HCT116 (cell line): ENCODE results near the gene FNDC3A. TPM values are rescaled to one million over a fixed set of nuclear protein-coding genes. Genes with fewer than 3 reads are reported as not detected.

ENCODE experiments used
- ATAC-seq: fragments of 200-7000 bp; cut with Tn5 transposase; 2 replicates; pipeline ENCODE4 v1.9.1; 2020; ENCODE audit warnings: mild to moderate bottlenecking, moderate library complexity
- BruUV-seq: library from RNA; stranded (reverse); fragments of 400-500 nt; replicated peaks from 2 replicates; lab custom pipeline; 2021; lab: Mats Ljungman, UMichigan
- CTCF ChIA-PET: fragments of 300-600 bp; sonication (Branson Sonifier 250); formaldehyde crosslinking; loops from one replicate; lab custom pipeline; 2021; ENCODE audit warnings: antibody characterized with exemption; lab: Charles Lee
- POLR2A ChIA-PET: fragments of 300-600, 350-600 bp; sonication (Branson Sonifier 250); formaldehyde crosslinking; loops from one replicate; lab custom pipeline; 2021; ENCODE audit warnings: antibody characterized with exemption; lab: Charles Lee
- RAD21 ChIA-PET, 2 experiments: fragments of 300-600 bp; sonication (Branson Sonifier 250); formaldehyde crosslinking; loops; one replicate each; lab custom pipeline; 2023; ENCODE audit warnings: low total read pairs in 2 of 2; ENCODE audit not compliant: uncharacterized antibody in 2 of 2, unreplicated experiment in 2 of 2, low non-redundant PET in 1 of 2; lab: Charles Lee
- DNase-seq: peaks from one replicate; pipeline ENCODE4 v3.0.0-alpha.2; 2010; ENCODE audit warnings: low read depth, low spot score
- H2AFZ ChIP-seq: fragments of 200-600 bp; shearing (Covaris generic), sonication (generic); 2 replicates; pipeline ENCODE4 v1.6.1; 2017; ENCODE audit warnings: low read depth, mixed run types, mixed read lengths, antibody characterized with exemption, low read length; ENCODE audit not compliant: poor library complexity, severe bottlenecking
- H3K27ac ChIP-seq: 2 replicates; pipeline ENCODE4 v1.5.1; 2012; ENCODE audit warnings: low read depth, low read length
- H3K27me3 ChIP-seq: fragments of 200-600 bp; sonication (generic); 2 replicates; pipeline ENCODE4 v1.6.1; 2016; ENCODE audit warnings: mixed run types, low read length, mixed read lengths; ENCODE audit not compliant: insufficient read depth
- H3K36me3 ChIP-seq, 2 experiments: fragments of 200-500 bp in 1 of 2; fragments of 200-600 bp in 1 of 2; sonication (Bioruptor generic) in 1 of 2; sonication (generic) in 1 of 2; 2 replicates each; pipeline versions ENCODE4 v1.5.1 to v1.6.1; 2014 to 2016; ENCODE audit warnings: low read length in 2 of 2, inconsistent platforms in 1 of 2, mixed read lengths in 1 of 2, mixed run types in 1 of 2; ENCODE audit not compliant: insufficient read depth in 2 of 2, control insufficient read depth in 1 of 2
- H3K4me1 ChIP-seq, 2 experiments: fragments of 200-600 bp in 1 of 2; sonication (generic) in 1 of 2; 2 replicates each; pipeline versions ENCODE4 v1.5.1 to v1.6.1; 2012 to 2017; ENCODE audit warnings: low read length in 2 of 2, inconsistent platforms in 1 of 2, mild to moderate bottlenecking in 1 of 2, mixed read lengths in 1 of 2, mixed run types in 1 of 2, moderate library complexity in 1 of 2; ENCODE audit not compliant: insufficient read depth in 2 of 2, control insufficient read depth in 1 of 2
- H3K4me2 ChIP-seq: fragments of 200-600 bp; sonication (generic); 2 replicates; pipeline ENCODE4 v1.6.1; 2017; ENCODE audit warnings: mixed run types, low read length, mixed read lengths
- H3K4me3 ChIP-seq, 2 experiments: fragments of 200-600 bp in 1 of 2; sonication (generic) in 1 of 2; replicated peaks in 1 of 2; 2 replicates each; pipeline ENCODE4 v1.5.1; 2011 to 2016; ENCODE audit warnings: low read length in 2 of 2, control low read depth in 1 of 2, low read depth in 1 of 2, mild to moderate bottlenecking in 1 of 2, mixed read lengths in 1 of 2, mixed run types in 1 of 2
- H3K79me2 ChIP-seq: fragments of 200-600 bp; sonication (generic); 2 replicates; pipeline ENCODE4 v1.6.1; 2017; ENCODE audit warnings: mild to moderate bottlenecking, mixed run types, low read length, moderate library complexity, mixed read lengths; ENCODE audit not compliant: insufficient read depth
- H3K9ac ChIP-seq: fragments of 200-600 bp; sonication (generic); 2 replicates; pipeline ENCODE4 v1.6.1; 2016; ENCODE audit warnings: low read length, mixed read lengths
- H3K9me2 ChIP-seq: fragments of 200-600 bp; sonication (generic), shearing (Covaris generic); 2 replicates; pipeline ENCODE4 v1.6.1; 2017; ENCODE audit warnings: mixed run types, mild to moderate bottlenecking, moderate library complexity; ENCODE audit not compliant: insufficient read depth
- H3K9me3 ChIP-seq, 2 experiments: fragments of 200-500 bp in 1 of 2; fragments of 200-600 bp in 1 of 2; sonication (Bioruptor generic) in 1 of 2; sonication (generic) in 1 of 2; 2 replicates each; pipeline ENCODE4 v1.6.1; 2014 to 2017; ENCODE audit warnings: low read length in 2 of 2, mixed read lengths in 2 of 2, inconsistent platforms in 1 of 2, low read depth in 1 of 2, mild to moderate bottlenecking in 1 of 2, mixed run types in 1 of 2, moderate library complexity in 1 of 2; ENCODE audit not compliant: control insufficient read depth in 1 of 2, insufficient read depth in 1 of 2
- H4K20me1 ChIP-seq: fragments of 200-600 bp; sonication (generic), shearing (Covaris generic); 2 replicates; pipeline ENCODE4 v1.6.1; 2017; ENCODE audit warnings: mixed run types, mild to moderate bottlenecking, moderate library complexity; ENCODE audit not compliant: insufficient read depth
- CBX3 ChIP-seq: IDR thresholded peaks from 2 replicates; pipeline ENCODE4 v1.6.1; 2012; ENCODE audit warnings: low read depth
- CEBPB ChIP-seq: IDR thresholded peaks from 2 replicates; pipeline ENCODE4 v1.6.1; 2012; ENCODE audit warnings: low read depth
- CTCF ChIP-seq, 3 experiments: fragments of 200-600 bp in 1 of 3; sonication (generic) in 1 of 3; IDR thresholded peaks in 2 of 3; conservative IDR thresholded peaks in 1 of 3; 2 replicates each; pipeline ENCODE4 v1.5.1; 2012 to 2017; ENCODE audit warnings: low read depth in 2 of 3, low read length in 2 of 3, antibody characterized with exemption in 1 of 3, borderline replicate concordance in 1 of 3, control low read depth in 1 of 3, mild to moderate bottlenecking in 1 of 3, mixed read lengths in 1 of 3, mixed run types in 1 of 3, moderate library complexity in 1 of 3; ENCODE audit not compliant: insufficient read depth in 1 of 3
- EGR1 ChIP-seq: IDR thresholded peaks from 2 replicates; pipeline ENCODE4 v1.6.1; 2012; ENCODE audit warnings: low read depth
- ELF1 ChIP-seq: IDR thresholded peaks from 2 replicates; pipeline ENCODE4 v1.6.1; 2012; ENCODE audit warnings: low read depth, borderline replicate concordance
- EZH2 ChIP-seq: fragments of 200-600 bp; sonication (generic); IDR thresholded peaks from 2 replicates; pipeline ENCODE4 v1.6.1; 2017; ENCODE audit warnings: antibody characterized with exemption, mixed run types
- EZH2phosphoT487 ChIP-seq: fragments of 200-600 bp; IDR thresholded peaks from 2 replicates; pipeline ENCODE4 v1.6.1; 2018; ENCODE audit warnings: antibody characterized with exemption, borderline replicate concordance
- FOSL1 ChIP-seq: IDR thresholded peaks from 2 replicates; pipeline ENCODE4 v1.6.1; 2012; ENCODE audit warnings: low read depth
- MAX ChIP-seq: IDR thresholded peaks from 2 replicates; pipeline ENCODE4 v1.6.1; 2012
- POLR2A ChIP-seq: IDR thresholded peaks from 2 replicates; pipeline ENCODE4 v1.7.0; 2011; ENCODE audit warnings: borderline replicate concordance; ENCODE audit not compliant: insufficient read depth, insufficient read length; ENCODE audit errors: extremely low read depth
- POLR2AphosphoS5 ChIP-seq: IDR thresholded peaks from 2 replicates; pipeline ENCODE4 v1.6.1; 2011; ENCODE audit warnings: mild to moderate bottlenecking, low read depth, low read length, moderate library complexity
- RAD21 ChIP-seq: IDR thresholded peaks from 2 replicates; pipeline ENCODE4 v1.6.1; 2012; ENCODE audit warnings: low read depth, mild to moderate bottlenecking
- REST ChIP-seq: IDR thresholded peaks from 2 replicates; pipeline ENCODE4 v1.6.1; 2012; ENCODE audit warnings: low read depth
- SIN3A ChIP-seq: IDR thresholded peaks from 2 replicates; pipeline ENCODE4 v1.6.1; 2012; ENCODE audit warnings: low read depth
- SP1 ChIP-seq: IDR thresholded peaks from 2 replicates; pipeline ENCODE4 v1.6.1; 2012; ENCODE audit warnings: low read depth
- TCF7L2 ChIP-seq: IDR thresholded peaks from 2 replicates; pipeline ENCODE4 v1.7.0; 2011; ENCODE audit warnings: borderline replicate concordance, inconsistent platforms; ENCODE audit not compliant: insufficient read depth, insufficient read length; ENCODE audit errors: extremely low read depth
- ZFX ChIP-seq: fragments of 450-650 bp; IDR thresholded peaks from 2 replicates; pipeline ENCODE4 v1.6.1; 2017
- ZNF274 ChIP-seq: fragments of 200-500 bp; sonication (Bioruptor generic); IDR thresholded peaks from 2 replicates; pipeline ENCODE4 v1.6.1; 2014; ENCODE audit warnings: mild to moderate bottlenecking, low read depth, low read length, inconsistent platforms
- intact Hi-C: fragments of 100-400 bp; cut with micrococcal nuclease; formaldehyde crosslinking; loops from 2 replicates; pipeline ENCODE4 v1.10.0; 2022
- total RNA-seq: library from RNA; stranded (reverse); gene quantifications from one replicate; pipeline ENCODE4 v1.2.1, GENCODE V29; 2021; ENCODE audit not compliant: unreplicated experiment
- TF ChIP-seq, protein P1 (sequence below): IDR thresholded peaks from 2 replicates; pipeline ENCODE4 v1.6.1; 2011; ENCODE audit warnings: mild to moderate bottlenecking, low read length, moderate library complexity; ENCODE audit not compliant: insufficient replicate concordance; ENCODE audit errors: extremely low read depth

FNDC3A gene
- total RNA-seq, 1 experiment from 2014 or later, result 30.5 TPM

DNA sequence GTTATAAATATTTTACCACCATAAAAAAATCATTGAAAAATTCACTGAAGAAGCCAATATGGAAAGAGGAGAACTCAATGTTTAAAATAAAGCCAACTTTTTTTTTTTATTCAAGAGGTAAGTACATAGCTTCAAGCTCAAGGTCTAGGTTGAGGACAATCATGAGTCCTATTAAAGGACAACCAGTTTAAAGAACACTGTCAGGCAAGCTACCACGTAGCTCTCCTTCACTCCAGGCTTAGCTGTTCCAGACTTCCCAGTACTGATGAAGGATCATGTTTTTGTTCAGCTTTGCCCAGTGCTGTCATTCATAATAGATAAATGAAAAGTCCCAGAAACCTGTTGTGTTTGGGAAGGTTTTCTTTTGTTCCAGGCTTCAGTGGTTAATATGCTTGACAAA is 234.4 kb downstream of the FNDC3A start:
- Histone ChIP-seq H3K9me3 (no peaks in the 10 kb centered on the region), H3K79me2 (no peaks in the 10 kb centered on the region), H3K4me2 (no peak overlapping the region), H3K4me1 (peaks cover 0 to 6% of the 10 kb centered on the region in 2 experiments; a peak in 2 of 4 replicates), H3K36me3 (0 out of 4 replicates have a peak, but pooled peaks cover 6% of the 10 kb centered on the region in 2 experiments), H3K9ac (no peak overlapping the region), H3K27me3 (no peaks in the 10 kb centered on the region), H3K9me2 (no peaks in the 10 kb centered on the region), H4K20me1 (no peaks in the 10 kb centered on the region), H2AFZ (no peak overlapping the region), H3K4me3 (no peak overlapping the region), H3K27ac (no peak overlapping the region)
- ATAC-seq, result no peak
- TF ChIP-seq POLR2A (no peak), EGR1 (no peak), CTCF (IDR thresholded peaks at IDR 0.05 in 2 of 3, conservative IDR thresholded peaks at IDR 0.05 in 1 of 3; ENCODE audit: borderline replicate concordance in 1 of 3, insufficient read depth in 1 of 3, low read depth in 2 of 3, low read length in 2 of 3) (no peak), MAX (no peak), RAD21 (no peak), ZNF274 (no peak), CBX3 (no peak), FOSL1 (no peak), REST (no peak), SIN3A (no peak), ELF1 (no peak), ZFX (no peak), CEBPB (no peak), EZH2phosphoT487 (no peak), TCF7L2 (no peak), EZH2 (no peak), POLR2AphosphoS5 (no peak), SP1 (no peak)
- TF ChIP-seq, protein P1, sequence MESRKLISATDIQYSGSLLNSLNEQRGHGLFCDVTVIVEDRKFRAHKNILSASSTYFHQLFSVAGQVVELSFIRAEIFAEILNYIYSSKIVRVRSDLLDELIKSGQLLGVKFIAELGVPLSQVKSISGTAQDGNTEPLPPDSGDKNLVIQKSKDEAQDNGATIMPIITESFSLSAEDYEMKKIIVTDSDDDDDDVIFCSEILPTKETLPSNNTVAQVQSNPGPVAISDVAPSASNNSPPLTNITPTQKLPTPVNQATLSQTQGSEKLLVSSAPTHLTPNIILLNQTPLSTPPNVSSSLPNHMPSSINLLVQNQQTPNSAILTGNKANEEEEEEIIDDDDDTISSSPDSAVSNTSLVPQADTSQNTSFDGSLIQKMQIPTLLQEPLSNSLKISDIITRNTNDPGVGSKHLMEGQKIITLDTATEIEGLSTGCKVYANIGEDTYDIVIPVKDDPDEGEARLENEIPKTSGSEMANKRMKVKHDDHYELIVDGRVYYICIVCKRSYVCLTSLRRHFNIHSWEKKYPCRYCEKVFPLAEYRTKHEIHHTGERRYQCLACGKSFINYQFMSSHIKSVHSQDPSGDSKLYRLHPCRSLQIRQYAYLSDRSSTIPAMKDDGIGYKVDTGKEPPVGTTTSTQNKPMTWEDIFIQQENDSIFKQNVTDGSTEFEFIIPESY, result no peak
- DNase-seq, result no peak
- BruUV-seq, result no TSS peak
- ChIA-PET RAD21 (no interaction called here), CTCF (no interaction called here), POLR2A (no interaction called here)
- intact Hi-C loops, result no loop called here
